Fibroblast of skin of left biceps (primary cell): ENCODE results near the gene NKAIN2.
"Not testable (repeated sequence)": the region's sequence is repeated elsewhere in the genome, so short reads cannot be mapped to it uniquely, and the experiment has no call there.

ENCODE experiments used
- DNase-seq, 2 experiments: peaks; one replicate each; pipeline ENCODE4 v3.0.0-alpha.2; 2013; ENCODE audit warnings: low read depth in 2 of 2

NKAIN2 gene

DNA sequence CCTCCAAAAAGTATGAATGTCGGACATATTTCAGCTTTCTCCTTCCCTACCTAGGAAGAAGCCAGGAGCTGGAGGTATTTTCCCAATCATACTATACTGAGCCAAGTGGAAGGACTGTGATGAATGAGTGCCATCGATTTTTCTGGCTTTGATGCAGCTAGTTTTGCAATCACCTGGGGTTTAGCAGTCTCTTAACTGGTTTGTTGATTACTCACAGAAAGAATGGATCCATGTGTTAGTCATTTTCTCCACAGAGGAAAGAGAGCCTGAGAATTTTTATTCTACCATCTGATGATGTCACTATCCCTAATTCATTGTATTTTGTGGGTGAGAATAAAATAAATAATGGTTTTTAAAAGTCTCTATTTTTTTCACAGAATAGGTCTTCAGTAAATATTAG, 875.7 kb downstream of the NKAIN2 start:
- peak in 1 of 2 experiments; percentile 29 for DNase-seq

DNA sequence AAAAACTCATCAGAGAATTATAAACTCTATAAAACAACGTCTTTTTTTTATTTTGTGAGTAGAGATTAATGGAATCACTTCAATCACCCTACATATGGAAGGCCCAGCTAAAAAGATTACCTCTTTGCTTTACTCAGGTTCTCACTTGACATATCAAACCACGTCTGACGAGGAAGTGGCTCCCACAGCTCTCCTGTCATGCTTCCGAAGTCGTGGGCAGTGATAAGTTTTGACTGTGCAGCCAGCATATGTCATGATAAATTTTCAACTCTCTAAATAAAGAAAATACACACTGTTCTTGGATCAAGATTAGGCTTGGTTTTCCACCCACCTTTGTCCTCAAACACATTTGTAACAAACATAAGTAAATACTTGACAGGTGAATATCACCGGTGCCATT, 879.1 kb downstream of the NKAIN2 start:
- DNase-seq, result no peak

DNA sequence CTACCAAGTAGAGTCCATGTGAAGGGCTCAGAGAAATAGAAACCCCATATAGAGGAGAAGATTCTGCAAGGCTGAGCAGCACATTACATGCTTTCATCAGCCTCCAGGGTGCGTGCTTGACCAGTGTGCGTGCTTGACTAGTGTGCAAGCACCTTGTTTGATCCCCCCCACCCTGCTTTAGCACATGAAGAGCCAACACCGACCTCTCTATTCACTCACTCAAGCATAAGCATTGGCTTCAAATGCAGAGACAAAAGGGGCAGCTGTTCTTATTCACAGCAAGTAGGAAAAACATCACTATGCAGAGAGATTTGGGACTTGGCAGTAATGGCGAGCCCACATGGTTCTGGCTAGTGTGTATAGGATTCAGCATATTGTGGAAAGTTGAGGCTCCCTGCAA, 879.8 kb downstream of the NKAIN2 start:
- DNase-seq, result no peak

DNA sequence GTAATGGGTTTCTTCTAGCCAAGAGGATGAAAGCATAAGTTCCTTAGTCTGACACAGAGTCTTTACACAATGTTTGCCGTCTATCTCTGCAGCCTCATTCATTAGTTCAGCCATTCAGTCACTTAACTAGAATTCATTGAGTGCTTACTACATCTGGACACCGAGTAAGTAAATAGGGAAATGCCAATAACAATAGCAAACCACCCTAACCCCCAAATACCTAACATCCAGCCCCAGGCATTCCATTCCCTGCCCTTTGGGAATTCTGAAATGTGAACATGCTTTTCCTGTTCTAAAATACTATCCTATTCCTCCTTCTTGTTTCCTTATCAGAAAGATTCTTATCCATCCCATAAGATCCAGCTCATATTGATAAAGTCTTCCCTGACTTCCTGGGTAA, 881.0 kb downstream of the NKAIN2 start:
- no peak for DNase-seq

DNA sequence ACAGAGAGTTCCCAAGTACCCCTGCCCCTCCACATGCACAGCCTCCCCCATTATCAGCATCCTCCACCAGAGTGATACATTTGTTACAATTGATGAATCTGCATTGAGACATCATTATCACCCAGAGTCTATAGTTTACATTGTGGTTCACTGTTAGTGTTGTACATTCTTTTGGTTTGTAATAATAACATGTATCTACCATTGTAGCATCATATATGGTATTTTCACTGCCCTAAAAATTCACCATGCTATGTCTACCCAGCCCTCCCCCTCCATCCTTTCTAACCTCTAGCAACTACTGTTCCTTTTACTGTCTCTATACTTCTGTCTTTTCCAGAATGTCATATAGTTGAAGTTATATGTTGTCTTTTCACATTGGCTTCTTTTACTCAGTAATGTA, 884.7 kb downstream of the NKAIN2 start:
- DNase-seq, result no peak

DNA sequence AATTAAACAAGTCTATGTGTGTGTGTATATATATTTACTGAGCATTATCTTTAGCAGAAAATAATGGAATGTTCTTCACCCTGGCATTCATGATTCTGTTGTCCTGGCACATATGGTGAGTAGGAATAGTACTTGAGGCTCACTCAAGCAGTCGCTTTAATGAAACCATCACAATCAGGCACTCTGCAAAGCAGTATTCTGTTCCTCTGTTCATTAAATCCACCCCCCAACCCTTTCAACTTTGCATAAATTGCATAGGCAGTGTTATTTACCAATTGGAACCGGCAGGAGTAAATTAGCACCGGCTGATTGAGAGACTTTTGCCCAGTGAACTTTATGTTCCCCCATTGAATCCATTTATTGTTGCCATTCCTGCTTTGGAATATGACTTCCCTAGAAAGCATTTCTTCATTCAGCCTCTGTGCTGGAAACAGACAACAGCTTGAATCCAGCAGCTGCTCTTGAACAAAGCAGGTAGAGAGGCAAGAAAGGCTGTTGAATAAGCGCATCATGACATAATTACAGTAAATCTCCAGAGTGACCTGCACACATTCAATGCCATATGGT, 890.6 kb downstream of the NKAIN2 start:
- DNase-seq, result no peak

DNA sequence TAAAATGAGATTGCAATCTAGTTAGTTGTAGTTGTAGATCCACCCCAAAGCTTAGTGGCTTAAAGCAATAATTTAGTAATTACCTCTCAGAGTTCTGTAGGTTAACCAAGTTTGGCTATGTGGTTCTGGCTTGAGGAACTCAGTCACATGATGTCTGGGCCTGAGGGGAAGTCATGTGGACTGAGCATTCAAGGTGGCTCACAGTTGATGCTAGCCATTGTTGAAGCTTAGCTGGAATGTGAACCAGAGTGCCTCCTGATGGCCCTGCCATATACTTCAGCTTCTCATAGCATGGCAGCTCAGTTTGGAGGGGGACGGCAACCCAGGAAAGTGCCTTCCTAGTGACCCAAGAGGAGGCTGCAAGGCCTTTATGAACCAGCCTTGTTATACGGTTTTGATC, 895.4 kb downstream of the NKAIN2 start:
- DNase-seq, result no peak

DNA sequence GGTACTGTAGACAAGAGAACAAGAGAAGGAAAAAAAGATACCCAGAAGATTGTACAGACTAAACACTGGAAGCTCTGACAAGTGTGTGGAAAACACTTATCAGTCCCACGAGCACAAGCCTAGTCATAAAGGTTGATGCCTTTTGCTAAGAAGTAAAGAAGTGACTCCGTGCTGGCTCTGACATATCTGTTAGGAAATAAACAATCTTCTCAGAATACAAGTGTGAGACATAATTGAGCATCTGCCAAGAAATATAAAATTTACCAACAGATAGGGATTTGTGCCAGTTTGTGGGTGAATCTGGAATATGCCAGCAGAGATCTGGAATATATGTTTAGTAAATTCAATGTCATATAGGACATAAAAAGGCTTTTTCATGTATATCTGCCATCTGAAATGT, 899.9 kb downstream of the NKAIN2 start:
- no peak for DNase-seq

DNA sequence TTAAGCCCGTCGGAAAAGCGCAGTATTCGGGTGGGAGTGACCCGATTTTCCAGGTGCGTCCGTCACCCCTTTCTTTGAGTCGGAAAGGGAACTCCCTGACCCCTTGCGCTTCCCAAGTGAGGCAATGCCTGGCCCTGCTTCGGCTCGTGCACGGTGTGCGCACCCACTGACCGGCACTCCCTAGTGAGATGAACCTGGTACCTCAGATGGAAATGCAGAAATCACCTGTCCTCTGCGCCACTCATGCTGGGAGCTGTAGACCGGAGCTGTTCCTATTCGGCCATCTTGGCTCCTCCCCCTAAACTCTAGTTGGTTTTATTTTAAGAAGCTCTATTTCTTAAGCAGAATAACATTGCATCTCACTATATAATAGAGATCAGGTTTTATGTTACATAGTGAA, 908.9 kb downstream of the NKAIN2 start:
- DNase-seq, result not testable (repeated sequence)

DNA sequence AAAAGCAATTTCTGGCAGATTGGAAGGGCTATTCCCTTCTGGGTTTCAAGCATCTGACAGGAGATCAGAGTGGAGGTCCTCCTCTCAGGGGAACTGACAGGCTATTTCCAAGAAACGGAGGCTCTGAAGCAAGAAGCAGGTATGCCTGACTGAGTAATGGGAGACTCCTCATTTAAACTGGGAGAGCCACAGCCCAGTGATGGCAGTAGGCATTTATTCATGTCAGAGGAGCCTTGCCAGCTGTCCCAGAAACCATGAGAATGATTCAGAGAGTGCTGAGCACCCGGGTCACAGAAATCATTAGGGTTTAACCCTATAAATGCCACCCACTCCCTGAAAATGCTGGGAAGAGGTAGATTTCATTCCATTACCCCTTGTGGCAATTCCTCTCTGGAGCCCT, 911.1 kb downstream of the NKAIN2 start:
- DNase-seq, result no peak

DNA sequence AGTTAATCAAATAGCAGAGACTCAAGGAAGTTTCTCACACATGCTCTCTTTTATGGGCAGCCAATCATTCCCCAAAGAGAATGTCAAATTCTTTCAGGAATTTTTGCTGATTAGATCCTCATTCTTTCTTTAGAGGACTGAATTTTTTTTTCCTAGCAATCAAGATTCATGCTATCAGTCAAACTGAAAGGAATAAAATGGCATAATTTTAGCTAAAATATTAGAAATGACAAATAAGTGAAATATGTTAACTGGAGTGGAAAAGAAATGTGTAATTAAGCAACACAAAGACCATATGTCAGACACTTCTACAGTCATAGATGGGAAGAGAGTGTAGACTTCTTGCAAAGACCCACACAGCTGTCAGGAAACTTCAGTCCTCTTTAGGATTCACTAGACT, 916.2 kb downstream of the NKAIN2 start:
- DNase-seq, result no peak

DNA sequence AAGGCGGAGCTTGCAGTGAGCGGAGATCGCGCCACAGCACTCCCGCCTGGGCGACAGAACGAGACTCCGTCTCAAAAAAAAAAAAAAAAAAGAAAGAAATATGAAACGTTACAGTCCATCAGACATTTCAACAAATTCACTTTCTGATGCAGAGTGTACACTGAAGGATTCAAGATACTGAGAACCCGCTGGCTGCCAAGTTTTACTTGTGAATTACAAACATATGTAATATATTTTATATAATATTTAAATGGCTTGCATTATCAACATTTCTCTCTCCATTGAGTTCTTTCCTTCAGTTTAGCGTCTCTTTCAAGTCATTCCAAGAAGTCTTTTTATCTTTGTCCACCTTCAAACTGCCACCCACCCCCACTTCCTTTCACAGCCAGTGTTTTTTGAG, 917.7 kb downstream of the NKAIN2 start:
- DNase-seq, result no peak

DNA sequence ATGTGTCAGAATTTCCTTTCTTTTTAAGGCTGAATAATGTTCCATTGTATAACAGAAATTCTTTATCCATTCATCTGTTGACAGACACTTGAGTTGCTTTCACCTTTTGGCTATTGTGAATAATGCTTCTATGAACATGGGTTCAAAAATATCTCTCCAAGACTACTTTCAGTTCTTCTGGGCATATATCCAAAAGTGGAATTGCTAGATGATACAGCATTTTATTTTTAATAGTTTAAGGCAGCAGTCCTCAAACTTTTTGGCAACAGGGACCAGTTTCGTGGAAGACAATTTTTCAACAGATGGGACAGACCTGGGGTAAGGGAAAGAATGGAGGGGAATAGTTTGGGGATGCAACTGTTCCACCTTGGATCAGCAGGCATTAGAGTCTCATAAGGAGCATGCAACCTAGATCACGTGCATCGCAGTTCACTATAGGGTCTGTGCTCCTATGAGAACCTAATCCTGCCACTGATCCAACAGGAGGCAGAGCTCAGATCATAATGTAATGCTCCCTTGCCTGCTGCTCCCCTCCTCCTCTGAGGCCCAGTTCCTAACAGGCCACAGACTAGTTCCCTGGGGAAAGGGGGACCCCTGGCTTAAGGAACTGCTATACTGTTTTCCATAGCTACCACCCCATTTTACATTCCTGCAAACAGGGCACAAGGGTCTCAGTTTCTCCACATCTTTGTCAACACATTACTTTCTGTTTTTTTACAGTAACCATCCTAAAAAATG, 918.6 kb downstream of the NKAIN2 start:
- no peak for DNase-seq

DNA sequence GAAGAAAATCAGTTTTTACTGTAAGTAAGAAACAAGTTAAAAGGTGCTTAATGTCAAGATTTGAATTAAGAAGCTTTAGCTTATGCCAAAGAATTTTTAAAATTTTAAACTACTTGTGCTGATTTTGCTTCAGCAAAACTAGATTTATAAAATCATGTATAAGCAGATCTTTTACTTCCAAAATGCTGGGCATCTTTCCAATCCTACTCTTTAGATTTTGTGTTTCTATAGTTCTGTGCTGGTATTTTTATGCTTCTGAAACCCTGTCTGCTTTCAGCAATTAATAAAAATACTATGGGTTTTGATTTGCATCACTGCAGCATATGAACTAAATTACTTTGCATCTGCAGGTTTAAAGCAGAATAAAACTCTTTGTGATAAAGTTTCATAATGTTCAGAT, 920.0 kb downstream of the NKAIN2 start:
- DNase-seq, result no peak

DNA sequence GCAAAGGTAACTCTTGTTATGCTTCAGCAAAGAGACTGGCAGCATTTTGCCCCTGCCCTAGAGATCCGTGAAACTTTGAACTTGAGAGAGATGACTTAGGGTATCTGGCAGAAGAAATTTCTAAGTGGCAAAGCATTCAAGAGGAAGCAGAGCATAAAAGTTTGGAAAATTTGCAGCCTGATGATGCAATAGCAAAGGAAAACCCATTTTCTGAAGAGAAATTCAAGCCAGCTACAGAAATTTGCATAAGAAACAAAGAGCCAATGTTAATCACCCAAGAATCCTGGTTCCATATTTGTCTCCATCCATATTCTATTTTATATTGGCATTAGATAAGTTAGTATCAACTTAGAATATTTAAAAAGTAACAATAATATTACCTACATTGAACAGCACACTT, 934.1 kb downstream of the NKAIN2 start:
- not testable (repeated sequence) for DNase-seq

DNA sequence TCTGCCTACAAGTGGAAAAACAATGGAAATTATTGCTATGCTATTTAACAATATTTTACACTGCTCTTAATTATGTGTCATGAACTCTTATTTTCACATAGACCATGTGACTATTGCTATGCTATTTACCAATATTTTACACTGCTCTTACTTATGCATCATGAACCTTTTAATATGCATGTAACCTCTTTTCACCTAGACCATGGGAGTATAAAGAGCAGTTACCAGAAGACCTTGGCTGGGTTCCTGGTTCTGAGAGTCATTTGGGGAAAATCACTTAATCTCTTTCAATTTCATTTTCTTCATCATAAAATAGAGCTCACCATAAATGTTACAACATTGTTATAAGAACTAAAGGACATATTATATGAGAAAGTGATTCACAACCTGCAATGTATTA, 934.8 kb downstream of the NKAIN2 start:
- no peak for DNase-seq

DNA sequence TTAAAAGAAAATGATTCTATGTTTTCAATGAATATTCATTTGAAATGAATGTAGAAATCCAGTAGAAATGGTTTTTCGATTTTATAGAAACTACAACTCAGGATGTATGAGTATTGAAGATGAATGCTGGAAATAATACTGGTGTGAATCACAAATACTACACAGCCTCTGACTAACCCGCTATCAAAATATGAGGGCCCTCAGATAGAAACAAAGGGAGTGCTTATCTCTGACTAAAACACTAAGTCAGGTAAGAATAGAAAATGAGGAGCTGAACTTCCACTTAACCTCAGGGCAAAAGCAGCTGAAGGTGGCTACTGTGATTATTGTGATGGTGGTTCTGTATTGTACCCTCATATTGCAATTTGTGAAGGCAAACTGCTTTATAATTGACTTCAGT, 937.7 kb downstream of the NKAIN2 start:
- DNase-seq, result no peak

DNA sequence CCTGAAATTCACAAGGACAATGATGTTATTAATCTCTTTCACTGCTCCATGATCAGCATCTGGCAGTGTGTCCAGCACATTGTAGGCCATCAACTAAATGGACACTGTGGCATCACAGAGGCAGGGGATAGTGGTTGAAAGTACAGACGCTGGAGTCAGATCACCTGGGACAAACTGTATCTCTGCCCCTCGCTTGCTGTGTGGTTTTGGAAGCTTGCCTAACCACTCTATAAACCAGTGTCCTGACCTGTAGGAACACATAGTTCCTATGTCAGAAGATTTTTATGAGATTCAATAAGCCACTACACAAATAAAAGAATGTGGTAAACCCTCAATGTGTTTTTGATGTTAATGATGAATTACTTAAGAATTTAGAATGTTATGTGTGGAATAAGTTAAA, 939.3 kb downstream of the NKAIN2 start:
- DNase-seq, result no peak

DNA sequence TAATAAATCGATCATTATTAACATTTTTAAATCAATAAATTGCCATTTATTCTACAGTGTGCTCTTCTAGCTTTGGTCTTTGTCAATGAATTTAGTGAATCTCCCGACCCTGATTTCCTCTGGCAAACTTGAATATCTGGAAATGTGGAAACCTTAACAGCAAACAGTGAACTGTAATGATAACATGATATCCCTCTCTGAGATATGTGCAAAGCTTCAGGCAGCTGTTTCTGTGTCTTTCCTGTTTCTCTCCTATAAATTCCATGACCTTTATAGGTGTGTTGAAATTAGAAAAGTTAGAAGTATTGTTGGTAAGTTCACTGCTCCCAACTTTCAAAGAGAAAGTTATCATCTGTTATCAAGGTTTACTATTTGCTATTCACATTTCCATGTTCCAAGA, 939.8 kb downstream of the NKAIN2 start:
- no peak for DNase-seq

DNA sequence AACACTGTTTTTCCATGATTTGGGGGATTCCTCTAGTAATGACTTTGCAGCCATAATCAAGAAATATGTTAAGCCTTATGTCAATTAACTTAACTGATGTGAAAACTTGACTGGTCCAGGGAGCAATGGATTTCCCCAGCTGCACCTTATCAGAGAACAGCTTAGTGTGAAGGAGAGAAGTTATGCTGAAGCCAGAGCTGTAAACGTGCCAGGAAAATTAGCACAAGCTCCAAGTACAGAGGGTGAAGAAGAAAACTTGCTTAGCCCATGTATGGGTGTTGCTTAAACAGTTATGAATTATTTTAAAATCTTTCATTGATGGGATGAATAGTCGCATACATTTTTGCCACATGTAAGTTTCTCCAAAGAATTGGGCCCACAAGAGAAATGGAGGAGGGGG, 943.7 kb downstream of the NKAIN2 start:
- no peak for DNase-seq

DNA sequence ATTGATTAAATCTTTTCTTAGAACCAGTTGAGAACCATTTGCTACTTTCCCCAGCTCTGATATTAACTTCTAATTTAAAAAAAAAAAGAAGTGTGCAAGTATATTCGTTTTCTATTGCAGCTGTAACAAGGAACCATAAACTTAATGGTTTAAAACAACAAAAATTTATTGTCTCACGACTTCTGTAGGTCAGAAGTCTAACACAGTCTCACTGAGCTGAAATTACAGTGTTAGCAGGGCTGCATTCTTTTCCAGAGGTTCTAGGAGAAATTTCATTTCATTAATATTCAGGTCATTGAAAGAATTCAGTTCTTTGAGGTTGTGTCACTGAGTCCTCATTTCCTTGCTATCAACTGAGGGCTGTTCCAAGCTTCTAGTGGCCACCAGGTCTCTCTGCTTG, 945.1 kb downstream of the NKAIN2 start:
- no peak for DNase-seq

DNA sequence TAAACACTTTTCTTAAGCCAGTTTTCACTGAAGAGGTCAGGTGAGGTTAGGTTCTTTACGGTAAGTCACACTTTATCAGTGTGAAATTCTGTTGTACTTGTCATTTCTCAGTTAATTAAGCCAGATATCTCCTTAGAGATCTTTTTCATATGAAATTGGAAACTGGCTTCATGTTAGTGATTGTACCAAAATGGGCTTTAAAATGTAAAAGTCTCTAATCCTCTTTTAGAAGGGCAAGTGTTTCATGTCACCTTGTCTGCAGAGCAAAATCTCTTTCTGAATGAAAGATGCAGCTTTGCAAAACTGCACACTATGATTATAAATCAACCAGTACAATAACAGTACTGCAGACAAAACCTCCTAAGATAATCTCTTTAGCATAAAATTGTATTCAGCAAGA, 949.3 kb downstream of the NKAIN2 start:
- no peak for DNase-seq

DNA sequence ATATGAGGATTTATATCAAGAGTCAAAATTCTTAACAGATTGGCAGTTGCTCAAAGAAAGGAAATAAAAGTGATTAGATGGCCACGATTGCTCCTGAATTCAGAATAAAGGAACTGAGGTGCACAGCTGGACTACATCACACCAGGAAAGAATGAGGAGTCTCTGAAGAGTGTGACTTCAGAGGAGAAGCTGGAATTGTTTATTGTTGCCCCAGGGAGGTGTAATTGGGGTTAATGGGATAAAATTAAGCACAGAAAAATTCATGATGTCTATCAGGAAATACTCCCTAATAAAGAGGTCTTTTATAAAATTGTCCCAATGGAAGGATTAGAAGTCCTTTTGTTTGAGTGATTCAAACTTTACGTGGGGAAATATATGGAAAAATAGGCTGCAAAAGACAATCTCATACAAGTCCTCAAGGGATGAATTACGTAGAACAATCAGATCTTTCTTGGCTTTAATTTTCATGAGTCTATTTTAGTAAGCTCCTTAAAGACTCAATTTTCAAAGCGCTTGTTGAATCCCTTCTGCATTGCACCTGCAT, 950.0 kb downstream of the NKAIN2 start:
- no peak for DNase-seq

DNA sequence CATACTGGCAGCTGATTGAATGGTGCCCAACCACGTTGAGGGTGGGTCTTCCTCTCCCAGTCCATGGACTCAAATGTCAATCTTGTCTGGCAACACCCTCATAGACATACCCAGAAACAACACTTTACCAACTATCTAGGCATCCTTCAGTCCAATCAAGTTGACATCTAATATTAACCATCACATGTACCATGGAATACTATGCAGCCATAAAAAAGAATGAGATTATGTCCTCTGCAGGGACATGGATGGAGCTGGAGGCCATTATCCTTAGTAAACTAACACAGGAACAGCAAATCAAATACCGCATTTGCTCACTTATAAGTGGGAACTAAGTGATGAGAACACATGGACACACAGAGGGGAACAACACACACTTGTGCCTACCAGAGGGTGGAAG, 951.7 kb downstream of the NKAIN2 start:
- DNase-seq, result no peak
